HepG2 (cell line): ENCODE data around the gene CCNG1. TPM values are rescaled to one million over a fixed set of nuclear protein-coding genes. Genes with fewer than 3 reads are reported as not detected.

Experiments
- ATAC-seq: fragments of 200-7000 bp; cut with Tn5 transposase; 3 replicates; pipeline ENCODE4 v1.9.1; 2020; ENCODE audit warnings: mild to moderate bottlenecking, moderate library complexity
- BruUV-seq: library from RNA; stranded (reverse); fragments of 400-500 nt; replicated peaks from 2 replicates; lab custom pipeline; 2021; lab: Mats Ljungman, UMichigan
- CTCF ChIA-PET: fragments of 300-600 bp; formaldehyde crosslinking; extraction: SDS; loops from one replicate; lab custom pipeline; 2021; ENCODE audit warnings: low total read pairs, inconsistent platforms, low intra/inter-chr PET ratio; lab: Yijun Ruan, JAX
- POLR2A ChIA-PET: fragments of 350-600 bp; sonication (Branson Sonifier 250); formaldehyde crosslinking; loops from one replicate; lab custom pipeline; 2020; ENCODE audit warnings: antibody characterized with exemption, inconsistent platforms; lab: Yijun Ruan, JAX
- DNase-seq: peaks from one replicate; pipeline ENCODE4 v3.0.0-alpha.2; 2015; ENCODE audit warnings: low spot score
- FAIRE-seq: peaks from 3 replicates; lab custom pipeline; 2011; peaks lifted over from hg19 to GRCh38; lab: Jason Lieb, UNC
- H2AFZ ChIP-seq: one replicate; pipeline ENCODE4 v1.6.1; 2011; ENCODE audit warnings: low read length, inconsistent platforms
- H3K27ac ChIP-seq: fragments of 300-600 bp; 3 replicates; pipeline ENCODE4 v1.8.0; 2011; ENCODE audit warnings: mixed run types, mild to moderate bottlenecking, mixed read lengths, low read length, inconsistent platforms; ENCODE audit not compliant: insufficient read depth; ENCODE audit errors: extremely low read length
- H3K27me3 ChIP-seq, 2 experiments: fragments of 200-600 bp in 1 of 2; 2 replicates in 1 of 2; 3 replicates in 1 of 2; pipeline versions ENCODE4 v1.6.0 to v1.8.0; 2011; ENCODE audit warnings: low read length in 2 of 2, mild to moderate bottlenecking in 2 of 2, moderate library complexity in 2 of 2, inconsistent platforms in 1 of 2; ENCODE audit not compliant: insufficient read depth in 2 of 2, control insufficient read depth in 1 of 2
- H3K36me3 ChIP-seq, 2 experiments: fragments of 200-600 bp in 1 of 2; replicated peaks in 1 of 2; 2 replicates in 1 of 2; 3 replicates in 1 of 2; pipeline versions ENCODE4 v1.5.1 to v1.8.0; 2011; ENCODE audit warnings: low read length in 2 of 2, inconsistent platforms in 1 of 2; ENCODE audit not compliant: insufficient read depth in 2 of 2, control insufficient read depth in 1 of 2
- H3K4me1 ChIP-seq: 2 replicates; pipeline ENCODE4 v1.5.1; 2012; ENCODE audit warnings: low read length, inconsistent platforms; ENCODE audit not compliant: insufficient read depth
- H3K4me2 ChIP-seq: 2 replicates; pipeline ENCODE4 v1.6.0; 2011; ENCODE audit warnings: low read depth, low read length, inconsistent platforms
- H3K4me3 ChIP-seq, 3 experiments: fragments of 200-600 bp in 1 of 3; sonication (generic), shearing (Covaris generic) in 1 of 3; replicated peaks in 1 of 3; 2 replicates each; pipeline ENCODE4 v1.5.1; 2011 to 2016; ENCODE audit warnings: low read length in 3 of 3, inconsistent platforms in 2 of 3, low read depth in 2 of 3, mild to moderate bottlenecking in 2 of 3, control low read depth in 1 of 3, mixed read lengths in 1 of 3; ENCODE audit not compliant: insufficient read depth in 1 of 3
- H3K79me2 ChIP-seq: one replicate; pipeline ENCODE4 v1.6.1; 2011; ENCODE audit warnings: low read length, inconsistent platforms; ENCODE audit not compliant: insufficient read depth
- H3K9ac ChIP-seq: 2 replicates; pipeline ENCODE4 v1.6.0; 2011; ENCODE audit warnings: mild to moderate bottlenecking, low read depth, low read length, inconsistent platforms; ENCODE audit not compliant: insufficient read depth
- H3K9me3 ChIP-seq: 2 replicates; pipeline ENCODE4 v1.5.1; 2012; ENCODE audit warnings: mild to moderate bottlenecking, low read length
- H4K20me1 ChIP-seq: 2 replicates; pipeline ENCODE4 v1.6.0; 2011; ENCODE audit warnings: inconsistent platforms, mild to moderate bottlenecking, low read length, moderate library complexity; ENCODE audit not compliant: insufficient read depth
- DNMT1 ChIP-seq: sonication (generic); formaldehyde crosslinking; IDR thresholded peaks from 2 replicates; pipeline ENCODE4 v1.5.1; 2020; ENCODE audit warnings: mild to moderate bottlenecking, missing genetic modification reagents
- GABPA ChIP-seq, 2 experiments: IDR thresholded peaks; 2 replicates each; pipeline ENCODE4 v1.6.1; 2011 to 2016; ENCODE audit warnings: low read depth in 2 of 2, low read length in 1 of 2, missing biosample characterization in 1 of 2, missing genetic modification characterization in 1 of 2
- HOXD1 ChIP-seq: sonication (generic); formaldehyde crosslinking; IDR thresholded peaks from 2 replicates; pipeline ENCODE4 v1.5.0; 2020; ENCODE audit warnings: missing genetic modification reagents
- MAFK ChIP-seq, 2 experiments: IDR thresholded peaks in 1 of 2; conservative IDR thresholded peaks in 1 of 2; 2 replicates each; pipeline ENCODE4 v1.6.1; 2011; ENCODE audit warnings: improper control_type of control experiment in 2 of 2, low read length in 2 of 2
- MYC ChIP-seq: sonication (generic); formaldehyde crosslinking; IDR thresholded peaks from 2 replicates; pipeline ENCODE4 v1.9.0; 2021; ENCODE audit warnings: missing genetic modification reagents, borderline replicate concordance
- SIN3A ChIP-seq: IDR thresholded peaks from 2 replicates; pipeline ENCODE4 v1.6.1; 2011; ENCODE audit warnings: low read depth, mild to moderate bottlenecking, control low read depth, low read length, borderline replicate concordance
- SP1 ChIP-seq, 2 experiments: fragments of 450-650 bp in 1 of 2; sonication (generic) in 1 of 2; formaldehyde crosslinking in 1 of 2; IDR thresholded peaks; 2 replicates each; pipeline versions ENCODE4 v1.4.0 to v1.6.1; 2016 to 2020; ENCODE audit warnings: missing genetic modification reagents in 1 of 2
- ZHX2 ChIP-seq, 2 experiments: sonication (generic) in 1 of 2; formaldehyde crosslinking in 1 of 2; IDR thresholded peaks; 2 replicates each; pipeline versions ENCODE4 v1.6.1 to v1.9.0; 2014 to 2022; ENCODE audit warnings: antibody characterized with exemption in 1 of 2, borderline replicate concordance in 1 of 2, inconsistent platforms in 1 of 2, low read depth in 1 of 2, missing genetic modification reagents in 1 of 2
- ZNF569 ChIP-seq: sonication (generic); formaldehyde crosslinking; IDR thresholded peaks from 2 replicates; pipeline ENCODE4 v1.5.0; 2020; ENCODE audit warnings: mild to moderate bottlenecking, missing genetic modification reagents, moderate library complexity, borderline replicate concordance
- WGBS: methylation state at CpG from one replicate; pipeline ENCODE4 v1.1.6; 2017; ENCODE audit warnings: low lambda C conversion rate; 5-methylcytosine and 5-hydroxymethylcytosine counted together
- in situ Hi-C: cut with HindIII; loops from 2 replicates; pipeline ENCODE4 v1.10.0; 2017; ENCODE audit warnings: low pct_unique_long_range_greater_than_20kb; ENCODE audit not compliant: extremely low pct_ligation_motif_present
- intact Hi-C: fragments of 100-400 bp; cut with micrococcal nuclease; formaldehyde crosslinking; loops from one replicate; pipeline ENCODE4 v1.10.0; 2022; ENCODE audit not compliant: unreplicated experiment
- polyA plus RNA-seq, 8 experiments: library from polyadenylated mRNA; depleted of rRNA in 3 of 8; stranded (reverse) in 7 of 8; unstranded in 1 of 8; fragments of >200 nt; fragmentation: Illumina TruSeq in 4 of 8; extraction: Trizol in 4 of 8; gene quantifications; 2 replicates each; pipeline versions ENCODE4 v1.2.1 to v1.2.3, GENCODE V29; 2011 to 2016; ENCODE audit warnings: low read depth in 4 of 8, missing spikeins in 1 of 8, mixed read lengths in 1 of 8; ENCODE audit not compliant: insufficient read depth in 1 of 8
- total RNA-seq, 5 experiments: library from RNA; depleted of rRNA; stranded (reverse); fragments of >200 nt; fragmentation: Illumina TruSeq; extraction: Trizol; gene quantifications; 2 replicates each; pipeline ENCODE4 v1.2.3, GENCODE V29; 2016; ENCODE audit warnings: low read depth in 1 of 5

Gene CCNG1
- total and polyA plus RNA-seq, 2 of the 13 experiments (the other 11 are each of a cell fraction or from before 2014, with no cell fraction given): 181 to 353 TPM

- FAIRE-seq (no peak), DNase-seq (no peak), ATAC-seq (no peak)
- Histone ChIP-seq H3K4me2 (no peak overlapping the region), H3K4me3 (no peak overlapping the region), H3K4me1 (peaks cover 14% of the 10 kb centered on the region), H3K9ac (no peak overlapping the region), H3K79me2 (peaks cover 34% of the 10 kb centered on the region), H3K27me3 (peaks cover 0 to 4% of the 10 kb centered on the region in 2 experiments; a peak in 1 of 5 replicates), H3K27ac (no peak overlapping the region), H3K36me3 (peaks cover 2 to 12% of the 10 kb centered on the region in 2 experiments; a peak in 3 of 5 replicates), H4K20me1 (no peaks in the 10 kb centered on the region), H2AFZ (no peak overlapping the region), H3K9me3 (no peaks in the 10 kb centered on the region)
- intact Hi-C loops (no loop called here), in situ Hi-C loops (no loop called here)
- POLR2A ChIA-PET: interaction anchor here (1.2 to 2.0 kb wide), 2 partner anchors 8 to 18 kb away, joined by 3 to 11 read pairs; partner anchors contain the start of gene CCNG1
- 98% methylated on average over 2 of the region's 2 CpGs for WGBS
- TF ChIP-seq HOXD1: no peak
- TF ChIP-seq MAFK (conservative IDR thresholded peaks at IDR 0.05 in 1 of 2, IDR thresholded peaks at IDR 0.05 in 1 of 2; ENCODE audit: low read length in 2 of 2): peak in 1 of 2 experiments; percentile 15; a peak in 1 of 4 replicates
- CTCF ChIA-PET: no interaction called here
- no TSS peak for BruUV-seq
Observed at GRCh38 chr5:163456029-163456589, 18.7 kb downstream of the CCNG1 start.

- intact Hi-C loops (no loop called here), in situ Hi-C loops (no loop called here)
- Histone ChIP-seq H3K4me2 (no peak overlapping the region), H3K79me2 (peaks cover 39% of the 10 kb centered on the region), H3K9ac (no peak overlapping the region), H3K27me3 (peaks cover 0 to 4% of the 10 kb centered on the region in 2 experiments; a peak in 1 of 5 replicates), H3K4me3 (no peak overlapping the region), H3K9me3 (no peaks in the 10 kb centered on the region), H3K36me3 (peaks cover 2 to 12% of the 10 kb centered on the region in 2 experiments; a peak in 3 of 5 replicates), H4K20me1 (no peaks in the 10 kb centered on the region), H2AFZ (no peak overlapping the region), H3K27ac (no peak overlapping the region), H3K4me1 (peaks cover 16% of the 10 kb centered on the region)
- no TSS peak for BruUV-seq
- DNase-seq (no peak), ATAC-seq (no peak), FAIRE-seq (no peak)
- CTCF ChIA-PET: no interaction called here
- 97% methylated on average over 7 of the region's 7 CpGs for WGBS
- POLR2A ChIA-PET: interaction anchor here (1.2 to 5.8 kb wide), 2 partner anchors 9 to 16 kb away, joined by 3 to 182 read pairs; partner anchors contain the start of gene CCNG1
- TF ChIP-seq ZHX2 (IDR thresholded peaks at IDR 0.05; ENCODE audit: low read depth): no peak
- no peak for TF ChIP-seq ZHX2 (CRISPR knock-in tag; IDR thresholded peaks at IDR 0.05; ENCODE audit: borderline replicate concordance)
- TF ChIP-seq MYC: no peak
- no peak for TF ChIP-seq SP1 (IDR thresholded peaks at IDR 0.05)
- no peak for TF ChIP-seq SP1 (CRISPR knock-in tag; IDR thresholded peaks at IDR 0.05)
- TF ChIP-seq DNMT1: no peak
- TF ChIP-seq GABPA (IDR thresholded peaks at IDR 0.05; ENCODE audit: low read depth, low read length): no peak
- no peak for TF ChIP-seq GABPA (CRISPR knock-in tag; IDR thresholded peaks at IDR 0.05; ENCODE audit: low read depth)
- no peak for TF ChIP-seq ZNF569 (CRISPR knock-in tag)
- TF ChIP-seq SIN3A: no peak
Observed at GRCh38 chr5:163456840-163457239, 19.4 kb downstream of the CCNG1 start.
